DMS153 (cell line): Measurements from ENCODE around the gene DIAPH2.

Experiments
- DNase-seq: peaks from one replicate; lab custom pipeline; 2025; lab: John Stamatoyannopoulos, UW

DIAPH2 gene

GRCh38 chrX:97481228-97481627 lies 796.6 kb downstream of the DIAPH2 start:
- DNase-seq, result no peak

- DNase-seq, result no peak
Measured at GRCh38 chrX:97482666-97483300, 798.1 kb downstream of the DIAPH2 start.

DNA sequence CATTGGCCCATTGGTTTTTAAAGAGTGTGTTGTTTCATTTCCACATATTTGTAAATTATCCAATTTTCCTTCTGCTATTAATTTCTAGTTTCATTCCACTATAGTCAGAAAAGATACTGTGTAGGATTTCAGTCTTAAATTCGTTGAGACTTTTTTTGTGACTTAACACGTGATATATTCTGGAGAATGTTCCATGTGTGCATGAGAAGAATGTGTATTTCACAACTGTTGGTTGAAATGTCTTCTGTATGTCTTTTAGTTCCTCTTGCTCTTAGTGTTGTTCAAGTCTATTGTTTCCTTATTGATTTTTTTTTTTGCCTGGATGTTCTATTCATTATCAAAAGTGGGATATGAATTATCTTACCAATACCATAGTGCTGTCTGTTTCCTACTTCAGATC lies 806.0 kb downstream of the DIAPH2 start:
- DNase-seq, result no peak

DNA sequence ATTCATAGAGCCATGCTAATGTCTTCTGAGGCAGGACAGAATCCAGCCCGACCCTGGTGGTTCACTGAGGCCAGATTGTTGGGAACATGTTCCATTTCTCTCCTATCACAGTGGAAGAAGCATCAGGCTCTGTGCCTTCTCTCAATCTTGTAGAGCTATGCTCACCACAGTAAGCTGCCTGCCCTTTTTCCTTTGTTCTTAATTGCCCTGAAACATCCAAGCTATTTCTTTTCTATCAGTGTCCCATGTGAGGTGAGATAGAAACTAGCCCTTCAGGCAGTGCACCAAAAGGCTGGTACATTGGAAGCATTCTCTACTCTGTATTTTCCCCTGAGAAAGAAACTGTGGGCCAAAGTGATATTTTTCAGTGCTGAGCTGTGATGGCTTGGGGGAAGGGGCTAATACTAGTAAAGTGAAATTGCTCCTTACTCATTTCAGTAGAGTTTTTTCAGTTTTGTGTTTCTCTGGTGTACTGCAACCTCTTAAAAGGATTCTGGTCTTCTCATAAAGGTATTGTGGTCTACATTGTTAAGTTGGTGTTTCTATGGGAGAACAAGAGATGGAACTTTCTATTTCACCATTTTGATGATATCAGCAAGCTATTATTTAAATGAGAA lies 810.2 kb downstream of the DIAPH2 start:
- DNase-seq, result no peak

DNA sequence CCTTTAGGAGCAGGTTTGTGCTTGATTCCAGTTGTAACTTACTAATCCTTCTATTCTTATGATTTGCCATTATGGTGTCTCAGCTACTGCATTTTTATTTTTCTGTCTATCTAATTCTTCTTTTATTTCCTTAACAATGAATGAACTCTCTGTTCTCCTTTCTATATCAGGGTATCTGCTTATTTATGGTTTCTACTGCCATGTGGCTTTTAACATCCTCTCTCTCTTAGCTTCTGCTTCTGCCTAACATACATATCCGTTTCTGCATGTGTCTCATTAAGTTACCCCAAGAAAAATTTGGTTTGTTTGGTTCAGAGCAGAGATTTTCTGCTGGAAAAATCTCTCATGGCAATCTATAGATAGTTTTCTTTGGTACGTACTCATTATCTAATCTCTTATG lies 813.5 kb downstream of the DIAPH2 start:
- DNase-seq, result no peak

GRCh38 chrX:97504431-97504830 lies 819.8 kb downstream of the DIAPH2 start:
- DNase-seq, result no peak

- DNase-seq, result no peak
Measured at GRCh38 chrX:97517763-97518162, 833.1 kb downstream of the DIAPH2 start.

DNA sequence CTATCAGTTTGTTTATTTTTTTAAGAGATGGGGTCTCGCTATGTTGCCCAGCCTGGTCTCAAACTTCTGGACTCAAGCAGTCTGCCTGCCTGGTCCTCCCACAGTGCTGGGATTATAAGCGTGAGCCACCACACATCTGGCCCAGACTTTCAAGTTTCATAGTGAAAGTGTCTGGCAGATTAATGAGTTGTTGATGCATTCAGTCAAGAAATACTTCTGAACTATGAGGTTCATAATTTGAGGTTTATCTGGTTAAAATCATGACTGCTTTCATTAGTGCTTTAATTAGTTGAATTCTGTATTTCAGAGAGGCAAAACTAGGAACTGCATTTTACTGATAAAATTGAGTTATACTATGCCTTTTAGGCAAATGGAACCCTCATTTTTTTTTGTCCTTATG lies 837.7 kb downstream of the DIAPH2 start:
- no peak for DNase-seq

DNA sequence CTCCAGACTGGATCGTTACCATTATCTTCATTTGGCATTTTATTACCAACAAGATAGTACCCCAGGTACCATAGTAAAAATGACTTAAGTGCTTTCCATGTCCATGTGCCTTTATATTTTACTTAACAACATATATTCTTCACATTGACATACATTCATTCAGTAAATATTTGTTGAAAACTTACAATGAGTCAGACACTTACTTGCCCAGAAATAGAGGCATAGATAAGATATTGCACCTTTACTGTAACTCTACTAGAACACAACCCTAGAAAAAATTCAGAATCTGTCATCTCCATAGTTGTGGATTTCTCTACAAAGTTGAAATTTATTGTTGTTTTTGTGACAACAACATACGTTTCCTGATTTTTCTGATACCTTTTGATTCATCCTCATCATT lies 839.7 kb downstream of the DIAPH2 start:
- no peak for DNase-seq

DNA sequence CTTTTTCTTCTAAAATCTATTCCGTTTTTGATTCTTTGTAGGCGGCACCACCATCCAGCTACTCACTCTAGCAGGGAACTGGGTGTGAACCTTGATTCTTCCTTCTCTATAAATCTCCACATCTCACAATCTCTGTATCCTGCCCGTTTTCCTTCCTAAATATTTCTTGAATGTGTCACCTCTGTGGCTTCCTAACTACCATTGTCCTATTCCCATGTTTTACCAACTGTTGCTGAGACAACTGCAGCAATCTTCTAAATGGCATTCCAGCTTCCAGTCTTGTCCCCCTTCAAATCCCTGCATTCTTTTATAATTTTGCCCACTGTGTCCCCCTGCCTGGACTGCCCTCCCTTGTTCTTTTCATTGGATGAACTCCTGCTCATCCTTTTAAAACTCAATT lies 840.4 kb downstream of the DIAPH2 start:
- no peak for DNase-seq

GRCh38 chrX:97525981-97526380 lies 841.3 kb downstream of the DIAPH2 start:
- DNase-seq, result no peak

- no peak for DNase-seq
Measured at GRCh38 chrX:97527725-97528124, 843.1 kb downstream of the DIAPH2 start.

- DNase-seq, result no peak
Measured at GRCh38 chrX:97529536-97530200, 845.0 kb downstream of the DIAPH2 start.

DNA sequence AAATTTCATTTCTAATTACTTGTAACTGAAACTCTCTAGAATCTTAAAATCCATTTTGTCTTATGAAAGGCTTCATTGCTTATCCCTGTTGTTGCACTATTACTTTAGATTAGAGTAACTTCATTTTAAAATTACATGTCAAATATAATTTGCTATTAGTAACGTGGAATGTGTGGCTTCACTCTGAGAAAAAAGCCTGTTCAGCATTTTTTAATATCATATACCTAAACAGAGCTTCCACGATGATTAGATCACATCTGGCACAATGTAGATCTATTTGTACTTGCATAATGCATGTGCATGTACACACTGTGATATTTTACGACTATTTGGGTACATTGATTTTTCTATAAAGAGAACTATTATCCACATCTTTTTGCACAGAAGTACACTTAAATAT lies 847.2 kb downstream of the DIAPH2 start:
- DNase-seq, result no peak

GRCh38 chrX:97538745-97539144 lies 854.1 kb downstream of the DIAPH2 start:
- DNase-seq, result no peak

- DNase-seq, result no peak
Measured at GRCh38 chrX:97539970-97540519, 855.4 kb downstream of the DIAPH2 start.

GRCh38 chrX:97547877-97548578 lies 863.4 kb downstream of the DIAPH2 start:
- no peak for DNase-seq

DNA sequence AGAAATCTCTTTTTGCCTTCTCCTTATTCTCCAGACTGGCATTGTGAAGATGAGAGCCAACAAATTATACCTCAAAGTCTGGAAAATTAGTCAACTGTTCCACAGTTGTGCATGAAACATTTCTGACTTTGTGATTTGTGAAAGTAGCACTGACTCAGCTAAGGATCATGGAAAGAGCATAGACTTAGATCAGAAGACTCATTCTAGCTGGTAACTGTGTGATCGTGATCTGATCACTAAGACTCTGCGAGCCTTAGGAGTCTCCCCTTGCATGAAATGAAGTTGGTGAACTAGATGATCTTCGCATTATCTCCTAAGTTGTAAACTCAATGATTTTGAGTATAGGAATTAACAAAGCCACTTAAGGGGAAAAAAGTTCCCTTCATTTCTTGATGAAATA lies 867.2 kb downstream of the DIAPH2 start:
- DNase-seq, result no peak

DNA sequence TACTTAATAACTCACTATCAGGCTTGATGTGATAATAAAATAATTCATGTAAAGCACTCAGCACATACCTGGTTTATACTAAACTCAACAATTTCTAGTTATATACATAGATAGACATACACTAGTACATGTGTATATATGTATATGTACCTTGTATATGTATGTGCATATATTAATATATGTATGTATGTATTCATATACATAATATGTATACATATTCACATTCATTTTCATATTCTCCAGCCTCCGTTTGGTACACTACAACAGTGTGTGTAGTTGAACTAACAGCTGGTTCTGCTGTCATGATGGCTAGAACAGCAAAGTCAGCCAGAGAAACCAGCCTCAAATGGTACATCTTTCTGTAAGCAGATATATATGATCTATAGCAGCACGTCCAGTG lies 869.2 kb downstream of the DIAPH2 start:
- DNase-seq, result no peak

- DNase-seq, result no peak
Measured at GRCh38 chrX:97556359-97556758, 871.7 kb downstream of the DIAPH2 start.

- DNase-seq, result peak; percentile 50
Measured at GRCh38 chrX:97563531-97564133, 879.0 kb downstream of the DIAPH2 start.

- DNase-seq, result no peak
Measured at GRCh38 chrX:97564496-97564895, 879.9 kb downstream of the DIAPH2 start.
